GDM1 (cell line): ENCODE measurements around the gene SPDYE2.
"Not testable (repeated sequence)": the region's sequence is repeated elsewhere in the genome, so short reads cannot be mapped to it uniquely, and the experiment has no call there.

Source experiments
- DNase-seq: peaks from one replicate; lab custom pipeline; 2025; lab: John Stamatoyannopoulos, UW

SPDYE2 gene

DNA sequence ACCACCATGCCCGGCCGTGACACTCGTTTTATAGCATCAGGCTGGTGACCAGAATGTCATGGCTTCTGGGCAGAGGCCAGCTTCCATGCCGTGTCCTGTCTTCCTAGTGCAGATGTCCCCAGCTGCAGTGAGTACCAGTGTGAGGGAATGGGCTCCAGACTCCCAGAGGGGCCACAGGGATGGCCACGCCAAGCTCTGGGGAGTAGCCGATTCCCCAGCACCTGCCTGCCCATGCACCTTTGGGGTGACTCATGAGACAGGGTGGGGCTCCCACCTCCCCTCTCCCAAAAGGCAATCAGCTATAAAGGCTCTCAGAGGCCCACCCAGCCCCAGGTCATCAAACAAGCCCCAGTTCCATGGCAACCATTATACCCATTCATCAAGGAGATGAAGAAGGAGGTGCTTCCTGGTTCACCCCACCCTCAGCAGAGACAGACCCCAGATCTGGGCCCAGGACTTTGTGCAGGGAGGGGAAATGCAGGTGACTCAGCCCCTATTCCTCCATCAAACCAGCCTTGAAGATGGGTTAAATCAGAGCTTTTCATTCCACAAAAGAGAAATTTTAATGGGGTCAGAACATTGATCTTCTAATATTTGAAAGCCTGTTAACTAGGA lies at the start of gene SPDYE2:
TSS of gene SPDYE2 (plus strand) at position 419 of the 615 bp plus-strand sequence. CDS start 2,030 bp downstream, outside the sequence.
- DNase-seq, result not testable (repeated sequence)

DNA sequence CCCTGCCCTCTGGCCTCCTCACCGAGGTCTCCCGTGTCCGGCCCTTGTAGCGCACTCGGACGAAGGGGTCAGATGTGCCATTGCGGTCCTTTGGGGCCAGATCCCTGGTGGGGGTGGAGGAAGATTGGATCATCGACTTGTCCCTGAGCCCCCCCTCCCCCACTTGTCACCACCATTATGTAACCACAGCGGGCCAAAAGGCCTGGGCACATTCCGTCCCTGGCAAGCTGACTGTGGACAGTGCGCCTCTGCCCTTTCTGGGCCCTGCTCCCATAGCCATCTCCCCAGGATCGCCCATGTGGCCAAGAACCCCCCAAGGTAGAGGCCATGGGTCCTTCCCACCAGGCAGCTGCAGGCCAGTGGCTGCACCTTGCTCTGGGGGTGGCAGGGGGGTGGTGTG lies 47.9 kb upstream of the SPDYE2 start:
- not testable (repeated sequence) for DNase-seq

DNA sequence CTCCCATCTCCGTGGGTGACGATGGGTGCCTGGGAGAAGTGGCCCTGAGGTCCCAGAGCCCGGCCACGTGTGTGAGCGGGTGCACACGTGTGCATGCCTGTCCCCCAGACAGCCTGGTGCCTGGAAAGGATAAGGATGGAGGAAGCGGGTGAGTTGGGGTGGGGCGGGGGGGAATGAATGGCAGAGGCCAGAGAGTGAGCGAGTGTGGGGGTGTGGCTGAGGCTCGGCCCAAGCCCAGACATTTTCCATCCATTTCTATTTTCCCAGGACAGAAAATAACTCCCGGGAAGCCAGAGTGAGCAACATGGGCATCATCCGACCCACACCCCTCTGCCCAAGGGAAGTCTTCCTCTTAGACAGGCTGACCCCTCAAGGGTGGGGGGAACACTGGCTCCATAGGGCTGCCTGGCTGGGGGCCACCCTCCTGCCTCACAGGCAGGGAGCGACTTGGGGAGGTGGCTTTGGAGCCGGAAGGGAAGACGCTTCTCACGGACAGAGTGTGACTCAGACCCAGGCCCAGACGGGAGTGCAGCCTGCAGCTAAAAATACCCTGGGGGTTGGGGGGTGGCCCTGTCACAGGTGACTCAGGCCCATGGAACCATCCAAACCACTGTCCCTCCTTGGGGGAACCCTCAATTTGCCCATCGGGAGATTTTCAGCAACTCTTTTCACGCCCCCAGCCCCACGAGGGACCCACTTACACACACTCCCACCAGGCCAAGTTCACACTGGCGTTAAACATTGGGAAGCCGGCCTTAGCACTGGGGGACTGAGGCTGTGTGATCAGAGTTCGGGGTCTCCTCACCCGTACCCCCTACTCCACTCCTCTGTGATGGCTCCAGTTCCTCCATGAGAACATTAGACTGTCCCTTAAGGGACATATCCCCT lies 45.5 kb upstream of the SPDYE2 start:
- not testable (repeated sequence) for DNase-seq

DNA sequence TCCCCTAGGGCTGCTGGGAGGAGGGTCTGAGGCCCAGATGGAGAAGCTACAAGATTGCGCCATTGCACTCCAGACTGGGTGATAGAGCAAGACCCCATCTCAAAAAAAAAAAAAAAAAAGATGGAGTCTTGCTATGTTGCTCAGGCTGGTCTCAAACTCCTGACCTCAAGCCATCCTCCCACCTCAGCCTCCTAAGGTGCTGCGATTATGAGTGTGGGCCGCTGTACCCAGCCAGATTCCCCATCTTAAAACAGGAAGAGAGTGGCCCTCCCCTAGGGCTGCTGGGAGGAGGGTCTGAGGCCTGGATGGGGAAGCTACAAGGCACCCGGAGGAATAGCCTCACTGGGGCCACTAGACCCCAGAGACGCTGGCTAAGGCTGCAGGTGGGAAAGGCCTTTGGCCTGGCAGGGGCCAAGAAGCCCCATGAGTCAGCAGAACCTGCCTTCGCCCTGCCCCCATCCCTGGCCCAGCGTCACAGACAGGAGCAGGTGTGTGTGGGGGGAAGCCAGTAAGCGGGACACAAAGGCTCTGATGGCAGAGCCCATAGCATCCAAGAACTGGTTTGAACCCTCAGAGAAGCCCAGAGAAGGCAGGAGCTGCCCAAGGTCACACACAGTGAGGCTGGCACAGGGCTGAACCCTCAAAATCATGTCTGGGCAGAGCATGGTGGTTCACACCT lies 43.5 kb upstream of the SPDYE2 start:
- DNase-seq, result not testable (repeated sequence)

- not testable (repeated sequence) for DNase-seq
Measured at GRCh38 chr7:102510575-102510974, 40.5 kb upstream of the SPDYE2 start.

DNA sequence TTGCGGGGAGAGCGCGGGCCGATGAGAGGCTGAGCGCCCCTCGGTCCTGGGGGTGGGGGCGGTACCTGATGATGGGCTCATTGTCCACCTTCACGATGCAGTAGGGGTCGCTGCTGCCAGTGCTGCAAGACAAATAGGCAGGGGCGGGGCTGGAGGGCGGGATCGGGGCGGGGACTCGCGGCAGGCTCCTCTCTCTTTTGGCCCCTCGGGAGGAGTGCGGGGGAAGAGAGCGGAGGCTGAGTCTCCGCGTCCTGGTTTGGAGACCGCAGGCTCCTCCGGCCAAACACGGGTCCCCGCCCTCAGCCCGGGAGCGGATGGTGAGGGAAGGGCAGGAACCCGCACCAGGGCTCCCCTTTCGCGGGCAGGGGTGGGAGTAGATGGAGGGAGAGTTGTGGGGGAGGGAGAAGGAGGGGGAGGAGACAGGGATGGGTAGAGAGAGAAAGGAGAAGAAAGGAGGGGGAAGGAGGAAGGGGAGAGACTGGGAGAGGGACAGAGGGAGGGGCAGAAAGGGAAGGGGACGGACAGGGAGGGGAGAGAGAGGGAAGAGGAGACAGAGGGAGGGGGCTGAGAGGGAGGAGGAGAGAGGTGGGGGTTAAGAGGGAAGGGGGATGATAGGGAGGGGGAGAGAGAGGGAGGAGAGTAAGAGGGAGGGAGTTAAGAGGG lies 39.0 kb upstream of the SPDYE2 start:
- not testable (repeated sequence) for DNase-seq

GRCh38 chr7:102512642-102513221 lies 38.3 kb upstream of the SPDYE2 start:
- not testable (repeated sequence) for DNase-seq

- DNase-seq, result not testable (repeated sequence)
Measured at GRCh38 chr7:102514881-102515721, 35.9 kb upstream of the SPDYE2 start.

DNA sequence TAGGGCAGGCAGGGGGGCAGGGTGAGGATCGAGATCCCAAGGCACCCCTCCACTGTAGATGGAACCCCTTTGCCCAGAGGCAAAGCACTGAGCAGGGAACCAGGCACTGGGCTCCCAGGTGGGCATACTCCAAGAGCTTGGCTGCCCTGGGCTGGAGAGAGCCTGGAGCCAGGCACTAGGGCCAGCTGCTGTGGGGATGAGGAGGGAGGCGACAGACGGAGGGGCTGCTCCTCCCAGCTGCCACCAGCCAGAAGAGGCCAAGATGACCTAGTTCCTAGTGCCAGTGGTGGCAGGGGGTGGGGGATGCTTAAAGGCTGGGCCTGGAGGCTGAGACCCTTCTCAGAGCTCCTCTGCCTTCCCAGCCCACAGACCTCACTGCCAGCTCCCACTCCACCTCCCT lies 35.1 kb upstream of the SPDYE2 start:
- DNase-seq, result not testable (repeated sequence)

- not testable (repeated sequence) for DNase-seq
Measured at GRCh38 chr7:102516951-102517350, 34.1 kb upstream of the SPDYE2 start.

- not testable (repeated sequence) for DNase-seq
Measured at GRCh38 chr7:102517550-102518147, 33.4 kb upstream of the SPDYE2 start, which contains the start of gene RASA4B. TSS of gene RASA4B (minus strand) at chr7:102517777. CDS start at chr7:102517710, 67 bp downstream.

- not testable (repeated sequence) for DNase-seq
Measured at GRCh38 chr7:102520797-102521196, 30.2 kb upstream of the SPDYE2 start.

DNA sequence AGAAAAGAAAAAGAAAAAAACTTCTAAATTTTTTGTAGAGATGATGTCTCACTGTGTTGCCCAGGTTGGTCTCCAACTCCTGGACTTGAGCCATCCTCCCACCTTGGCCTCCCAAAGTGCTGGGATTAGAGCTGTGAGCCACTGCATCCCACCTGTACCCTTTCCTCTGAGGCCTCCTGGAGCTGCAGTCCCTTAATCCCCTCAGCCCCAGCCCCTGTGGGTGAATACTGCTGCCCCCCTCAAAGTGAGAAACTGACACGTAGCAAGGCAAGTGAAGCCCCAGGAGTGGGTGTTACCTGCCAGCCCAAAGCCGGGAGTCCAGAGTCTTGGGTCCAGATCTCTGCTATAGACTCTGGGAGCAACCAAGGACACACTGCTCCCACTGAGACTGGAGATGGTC lies 26.2 kb upstream of the SPDYE2 start:
- not testable (repeated sequence) for DNase-seq

DNA sequence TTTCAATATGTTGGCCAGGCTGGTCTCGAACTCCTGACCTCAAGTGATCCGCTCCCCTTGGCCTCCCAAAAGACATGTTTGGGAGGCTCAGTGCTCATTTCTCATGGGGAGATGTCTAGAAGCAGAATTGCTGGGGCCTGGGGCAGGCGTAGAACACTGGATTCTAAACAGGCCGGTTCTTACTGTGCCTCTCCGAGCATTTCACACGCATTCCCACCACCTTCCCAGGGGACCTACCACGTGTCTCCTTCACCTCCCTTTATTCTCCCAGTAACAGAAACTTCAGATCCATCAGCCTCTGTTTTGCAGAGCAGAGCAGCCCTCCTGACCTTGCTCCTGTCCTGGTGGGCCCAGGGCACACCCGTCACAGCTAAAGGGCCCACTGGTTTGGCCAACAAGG lies 23.8 kb upstream of the SPDYE2 start:
- DNase-seq, result not testable (repeated sequence)

- not testable (repeated sequence) for DNase-seq
Measured at GRCh38 chr7:102527822-102528793, 22.9 kb upstream of the SPDYE2 start.

DNA sequence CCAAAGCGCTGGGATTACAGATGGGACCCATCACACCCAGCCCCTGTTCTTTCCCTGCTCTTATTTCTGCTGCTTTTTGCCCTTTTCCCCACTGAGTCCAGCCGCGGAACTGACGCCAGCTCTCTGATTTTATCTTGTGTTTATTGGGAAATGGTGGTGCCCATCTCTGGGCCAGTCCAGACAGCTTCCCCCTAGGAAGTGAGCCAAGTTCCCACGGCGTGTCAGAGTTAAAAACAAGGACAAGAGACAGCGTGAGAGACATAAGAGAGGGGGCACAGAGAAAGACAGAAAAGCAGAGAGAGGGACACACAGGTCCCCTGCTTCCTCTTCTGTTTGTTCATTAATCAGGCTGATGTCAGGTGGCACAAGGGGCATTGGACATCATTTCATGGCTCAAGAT lies 19.4 kb upstream of the SPDYE2 start:
- DNase-seq, result not testable (repeated sequence)

GRCh38 chr7:102532127-102532526 lies 18.9 kb upstream of the SPDYE2 start:
- DNase-seq, result not testable (repeated sequence)

GRCh38 chr7:102535062-102535615 lies 15.9 kb upstream of the SPDYE2 start:
- DNase-seq, result not testable (repeated sequence)
